Smooth muscle cell (in vitro differentiated cells): ENCODE measurements around the gene MYCN. TPM values are rescaled to one million over a fixed set of nuclear protein-coding genes. Genes with fewer than 3 reads are reported as not detected.

Source experiments
- DNase-seq: peaks from one replicate; lab custom pipeline; 2025; ENCODE audit not compliant: unreplicated experiment; lab: John Stamatoyannopoulos, UW
- H2AFZ ChIP-seq: fragments of 200-600 bp; sonication (generic); 2 replicates; pipeline ENCODE4 v1.6.0; 2016; ENCODE audit warnings: antibody characterized with exemption, low read depth, mild to moderate bottlenecking
- H3F3A ChIP-seq: fragments of 200-600 bp; sonication (generic); 2 replicates; pipeline ENCODE4 v1.6.0; 2017; ENCODE audit warnings: antibody characterized with exemption, low read depth
- H3K27ac ChIP-seq: fragments of 200-600 bp; sonication (generic); 2 replicates; pipeline ENCODE4 v1.5.1; 2016; ENCODE audit warnings: low read depth, mild to moderate bottlenecking
- H3K27me3 ChIP-seq: fragments of 200-600 bp; sonication (generic); 2 replicates; pipeline ENCODE4 v1.6.1; 2016; ENCODE audit warnings: low read depth, mild to moderate bottlenecking
- H3K36me3 ChIP-seq: fragments of 200-600 bp; sonication (generic); 2 replicates; pipeline ENCODE4 v1.5.1; 2016; ENCODE audit warnings: low read depth
- H3K4me1 ChIP-seq: fragments of 200-600 bp; sonication (generic); 2 replicates; pipeline ENCODE4 v1.5.1; 2016; ENCODE audit warnings: low read depth
- H3K4me2 ChIP-seq: fragments of 200-600 bp; sonication (generic); 2 replicates; pipeline ENCODE4 v1.6.0; 2016; ENCODE audit warnings: mild to moderate bottlenecking
- H3K4me3 ChIP-seq: fragments of 200-600 bp; sonication (generic); 2 replicates; pipeline ENCODE4 v1.5.1; 2016; ENCODE audit warnings: mild to moderate bottlenecking
- H3K79me2 ChIP-seq: fragments of 200-600 bp; sonication (generic); 2 replicates; pipeline ENCODE4 v1.6.0; 2016; ENCODE audit warnings: low read depth, mild to moderate bottlenecking
- H3K9ac ChIP-seq: fragments of 200-600 bp; sonication (generic); 2 replicates; pipeline ENCODE4 v1.6.0; 2016; ENCODE audit warnings: low read depth
- H3K9me3 ChIP-seq: fragments of 200-600 bp; sonication (generic); replicated peaks from 2 replicates; pipeline ENCODE4 v1.5.1; 2016; ENCODE audit warnings: low read depth
- H4K20me1 ChIP-seq: fragments of 200-600 bp; sonication (generic); 2 replicates; pipeline ENCODE4 v1.6.0; 2016; ENCODE audit warnings: low read depth
- CTCF ChIP-seq: fragments of 200-600 bp; sonication (generic); IDR thresholded peaks from 2 replicates; pipeline ENCODE4 v1.5.1; 2017; ENCODE audit warnings: borderline replicate concordance, mild to moderate bottlenecking, antibody characterized with exemption; ENCODE audit not compliant: insufficient read depth, poor library complexity, severe bottlenecking
- WGBS: methylation state at CpG from one replicate; pipeline ENCODE4 v1.1.7; 2016; ENCODE audit warnings: low lambda C conversion rate; 5-methylcytosine and 5-hydroxymethylcytosine counted together
- polyA plus RNA-seq: library from polyadenylated mRNA; unstranded; fragments of >200 nt; fragmentation: Nextera tagmentation; extraction: Ambion mirVana; gene quantifications from 2 replicates; pipeline ENCODE4 v1.2.1, GENCODE V29; 2016
- total RNA-seq: library from RNA; depleted of rRNA; stranded (reverse); fragments of >200 nt; gene quantifications from 2 replicates; pipeline ENCODE4 v1.2.3, GENCODE V29; 2014

Gene MYCN
- total and polyA plus RNA-seq, 2 experiments from 2014 or later = 6.9 to 18.3 TPM

GRCh38 chr2:15941871-15942710 lies 1.7 kb downstream of the MYCN start:
- Histone ChIP-seq H3K9ac (no peak overlapping the region), H3K4me1 (peaks cover 8% of the 10 kb centered on the region), H3K9me3 (no peaks in the 10 kb centered on the region), H3K79me2 (no peaks in the 10 kb centered on the region), H3K4me2 (peak overlapping the region; percentile 87), H3K36me3 (no peaks in the 10 kb centered on the region), H3K4me3 (peak overlapping the region; percentile 59), H4K20me1 (peaks cover 3% of the 10 kb centered on the region), H3K27me3 (peaks cover 18% of the 10 kb centered on the region), H2AFZ (peak overlapping the region; percentile 97), H3F3A (peaks cover 5% of the 10 kb centered on the region), H3K27ac (no peak overlapping the region)
- 1% methylated on average over 55 of the region's 98 CpGs for WGBS
- DNase-seq = peak; percentile 11
- no peak for TF ChIP-seq CTCF

GRCh38 chr2:15942711-15943345 lies 2.5 kb downstream of the MYCN start:
- no peak for TF ChIP-seq CTCF
- Histone ChIP-seq H4K20me1 (peaks cover 3% of the 10 kb centered on the region), H3K9me3 (no peaks in the 10 kb centered on the region), H3K4me3 (peak overlapping the region; percentile 59), H3K4me1 (peaks cover 8% of the 10 kb centered on the region), H3K9ac (no peak overlapping the region), H3F3A (peaks cover 5% of the 10 kb centered on the region), H3K79me2 (no peaks in the 10 kb centered on the region), H3K4me2 (peak overlapping the region; percentile 87), H3K36me3 (no peaks in the 10 kb centered on the region), H3K27ac (no peak overlapping the region), H3K27me3 (peaks cover 18% of the 10 kb centered on the region), H2AFZ (no peak overlapping the region)
- 6% methylated on average over 29 of the region's 34 CpGs for WGBS
- no peak for DNase-seq

- TF ChIP-seq CTCF = peak; percentile 59
- Histone ChIP-seq H3K79me2 (no peaks in the 10 kb centered on the region), H3K9ac (no peak overlapping the region), H3F3A (peaks cover 5% of the 10 kb centered on the region), H3K9me3 (no peaks in the 10 kb centered on the region), H3K4me3 (peak overlapping the region; percentile 59), H4K20me1 (peaks cover 3% of the 10 kb centered on the region), H2AFZ (no peak overlapping the region), H3K4me1 (peaks cover 8% of the 10 kb centered on the region), H3K4me2 (peak overlapping the region; percentile 87), H3K36me3 (no peaks in the 10 kb centered on the region), H3K27me3 (peaks cover 11% of the 10 kb centered on the region), H3K27ac (no peak overlapping the region)
- WGBS = 2% methylated on average over 12 of the region's 12 CpGs
- no peak for DNase-seq
These were observed 3.3 kb downstream of the MYCN start for GRCh38 chr2:15943378-15944280.
